Dermis blood vessel endothelial cell (primary cell): Measurements from ENCODE around the gene NDST1. TPM values are rescaled to one million over a fixed set of nuclear protein-coding genes. Genes with fewer than 3 reads are reported as not detected.

Source experiments
- total RNA-seq: library from RNA; depleted of rRNA; stranded (reverse); fragments of >200 nt; gene quantifications from 2 replicates; pipeline ENCODE4 v1.2.3, GENCODE V29; 2014

NDST1 gene
- total RNA-seq, 1 donor from 2014 or later, result 68.1 TPM

Other genes starting within 250 kb of the NDST1 start
- gene CAMK2A, start 218.4 kb upstream of the NDST1 start, total RNA-seq, result not detected in 2 replicates
- gene ARSI, start 205.2 kb upstream of the NDST1 start, total RNA-seq, result 0.28 and 0.68 TPM in 2 replicates
- 14.3 and 28.4 TPM in 2 replicates for gene TCOF1, start 150.4 kb upstream of the NDST1 start, total RNA-seq
- gene CD74, start 95.2 kb upstream of the NDST1 start, total RNA-seq, result 2.8 and 4.8 TPM in 2 replicates
- gene RPS14, start 58.4 kb upstream of the NDST1 start, total RNA-seq, result 1,615 and 3,652 TPM in 2 replicates
- gene SYNPO, start 132.5 kb downstream of the NDST1 start, total RNA-seq, result 14.6 and 19.1 TPM in 2 replicates
- gene MYOZ3, start 153.1 kb downstream of the NDST1 start, total RNA-seq, result 0.17 and 0.37 TPM in 2 replicates
- 31.3 and 35.9 TPM in 2 replicates for gene RBM22, start 192.9 kb downstream of the NDST1 start, total RNA-seq